CD4-positive, alpha-beta T cell treated with Interleukin-6 for 4 hours (primary cell): ENCODE measurements around the gene WNT10A.

Experiments
- DNase-seq: peaks from one replicate; pipeline ENCODE4 v3.0.0-alpha.2; 2020; ENCODE audit warnings: mixed read lengths

The WNT10A gene

GRCh38 chr2:218858138-218858445 lies 22.6 kb upstream of the WNT10A start:
- DNase-seq = no peak

GRCh38 chr2:218858671-218859555 lies 21.7 kb upstream of the WNT10A start:
- no peak for DNase-seq

- DNase-seq = no peak
These were observed 21.1 kb upstream of the WNT10A start, which contains the start of gene WNT6 for GRCh38 chr2:218859556-218859987. TSS of gene WNT6 (plus strand) at chr2:218859805. CDS start at chr2:218860038, 233 bp downstream.

GRCh38 chr2:218859988-218860831 lies 20.4 kb upstream of the WNT10A start:
- no peak for DNase-seq

- DNase-seq = no peak
These were observed 19.7 kb upstream of the WNT10A start for GRCh38 chr2:218860950-218861381.

- no peak for DNase-seq
These were observed 18.9 kb upstream of the WNT10A start for GRCh38 chr2:218861645-218862318.

GRCh38 chr2:218863021-218863520 lies 17.6 kb upstream of the WNT10A start:
- no peak for DNase-seq

GRCh38 chr2:218865396-218865795 lies 15.3 kb upstream of the WNT10A start:
- DNase-seq = no peak

GRCh38 chr2:218865999-218866398 lies 14.7 kb upstream of the WNT10A start:
- DNase-seq = no peak

- DNase-seq = no peak
These were observed 12.8 kb upstream of the WNT10A start for GRCh38 chr2:218867900-218868299.

GRCh38 chr2:218869064-218869463 lies 11.6 kb upstream of the WNT10A start:
- DNase-seq = no peak

- DNase-seq = peak; percentile 29
These were observed 9.7 kb upstream of the WNT10A start for GRCh38 chr2:218870984-218871344.

GRCh38 chr2:218871345-218872302 lies 9.0 kb upstream of the WNT10A start:
- peak; percentile 63 for DNase-seq

- DNase-seq = no peak
These were observed 7.8 kb upstream of the WNT10A start for GRCh38 chr2:218872645-218873358.

- DNase-seq = no peak
These were observed 7.1 kb upstream of the WNT10A start for GRCh38 chr2:218873359-218874194.

- DNase-seq = no peak
These were observed 4.9 kb upstream of the WNT10A start for GRCh38 chr2:218875692-218876246.

- DNase-seq = peak; percentile 80
These were observed 4.0 kb upstream of the WNT10A start for GRCh38 chr2:218876562-218877219.

- DNase-seq = no peak
These were observed 3.3 kb upstream of the WNT10A start for GRCh38 chr2:218877331-218877730.

GRCh38 chr2:218877891-218878290 lies 2.8 kb upstream of the WNT10A start:
- DNase-seq = no peak
